GM12872 (cell line): ENCODE measurements around the gene POLR1D.

Experiments used
- TF ChIP-seq, protein P1 (sequence below): IDR thresholded peaks from 3 replicates; pipeline ENCODE4 v1.5.1; 2011; ENCODE audit warnings: low read depth, mild to moderate bottlenecking, low read length, moderate library complexity; ENCODE audit not compliant: insufficient read depth

Gene POLR1D

DNA sequence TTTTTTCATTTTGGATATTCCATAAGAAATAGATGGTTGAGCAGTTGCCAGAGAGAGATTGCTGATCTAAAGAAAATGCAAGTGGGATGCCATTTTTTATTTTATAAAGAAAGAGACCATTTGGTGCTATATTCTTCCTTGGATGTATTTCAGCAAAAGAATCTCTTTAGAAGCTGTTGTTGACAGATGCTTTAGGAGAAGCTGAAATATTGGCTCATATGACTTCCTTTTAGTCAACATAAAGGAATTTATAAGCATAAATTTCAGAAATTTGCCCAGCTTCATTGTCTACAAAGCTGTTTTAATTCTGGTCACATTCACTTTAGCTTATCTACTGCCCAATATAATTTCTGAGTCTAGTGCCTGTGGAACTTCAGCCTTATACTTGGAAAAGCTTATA, 36.9 kb downstream of the POLR1D start:
- TF ChIP-seq, protein P1, sequence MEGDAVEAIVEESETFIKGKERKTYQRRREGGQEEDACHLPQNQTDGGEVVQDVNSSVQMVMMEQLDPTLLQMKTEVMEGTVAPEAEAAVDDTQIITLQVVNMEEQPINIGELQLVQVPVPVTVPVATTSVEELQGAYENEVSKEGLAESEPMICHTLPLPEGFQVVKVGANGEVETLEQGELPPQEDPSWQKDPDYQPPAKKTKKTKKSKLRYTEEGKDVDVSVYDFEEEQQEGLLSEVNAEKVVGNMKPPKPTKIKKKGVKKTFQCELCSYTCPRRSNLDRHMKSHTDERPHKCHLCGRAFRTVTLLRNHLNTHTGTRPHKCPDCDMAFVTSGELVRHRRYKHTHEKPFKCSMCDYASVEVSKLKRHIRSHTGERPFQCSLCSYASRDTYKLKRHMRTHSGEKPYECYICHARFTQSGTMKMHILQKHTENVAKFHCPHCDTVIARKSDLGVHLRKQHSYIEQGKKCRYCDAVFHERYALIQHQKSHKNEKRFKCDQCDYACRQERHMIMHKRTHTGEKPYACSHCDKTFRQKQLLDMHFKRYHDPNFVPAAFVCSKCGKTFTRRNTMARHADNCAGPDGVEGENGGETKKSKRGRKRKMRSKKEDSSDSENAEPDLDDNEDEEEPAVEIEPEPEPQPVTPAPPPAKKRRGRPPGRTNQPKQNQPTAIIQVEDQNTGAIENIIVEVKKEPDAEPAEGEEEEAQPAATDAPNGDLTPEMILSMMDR: no peak

- TF ChIP-seq, protein P1: no peak
Observed at GRCh38 chr13:27659145-27659865, 37.6 kb downstream of the POLR1D start.

DNA sequence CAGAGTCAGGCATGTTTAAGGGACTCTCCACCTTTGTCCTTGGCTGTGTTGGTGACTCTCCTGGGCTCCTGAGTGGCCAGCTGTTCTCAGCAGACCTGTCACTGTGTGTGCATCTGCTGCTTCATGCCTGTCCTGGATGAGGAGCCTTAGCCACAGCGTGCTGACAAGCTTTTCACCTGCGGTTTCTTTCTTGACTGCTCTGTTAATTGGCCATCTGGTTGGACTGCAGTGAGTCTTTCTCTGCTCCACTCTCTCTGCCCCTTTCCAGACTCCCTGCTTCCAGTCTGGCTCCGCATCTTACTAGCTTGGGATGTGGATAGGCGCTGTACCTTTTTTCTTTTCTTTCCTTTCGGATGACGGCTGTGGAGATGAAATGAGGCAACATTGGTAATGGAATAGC, 38.8 kb downstream of the POLR1D start:
- TF ChIP-seq, protein P1: no peak

- TF ChIP-seq, protein P1: no peak
Observed at GRCh38 chr13:27661017-27661416, 39.3 kb downstream of the POLR1D start.

DNA sequence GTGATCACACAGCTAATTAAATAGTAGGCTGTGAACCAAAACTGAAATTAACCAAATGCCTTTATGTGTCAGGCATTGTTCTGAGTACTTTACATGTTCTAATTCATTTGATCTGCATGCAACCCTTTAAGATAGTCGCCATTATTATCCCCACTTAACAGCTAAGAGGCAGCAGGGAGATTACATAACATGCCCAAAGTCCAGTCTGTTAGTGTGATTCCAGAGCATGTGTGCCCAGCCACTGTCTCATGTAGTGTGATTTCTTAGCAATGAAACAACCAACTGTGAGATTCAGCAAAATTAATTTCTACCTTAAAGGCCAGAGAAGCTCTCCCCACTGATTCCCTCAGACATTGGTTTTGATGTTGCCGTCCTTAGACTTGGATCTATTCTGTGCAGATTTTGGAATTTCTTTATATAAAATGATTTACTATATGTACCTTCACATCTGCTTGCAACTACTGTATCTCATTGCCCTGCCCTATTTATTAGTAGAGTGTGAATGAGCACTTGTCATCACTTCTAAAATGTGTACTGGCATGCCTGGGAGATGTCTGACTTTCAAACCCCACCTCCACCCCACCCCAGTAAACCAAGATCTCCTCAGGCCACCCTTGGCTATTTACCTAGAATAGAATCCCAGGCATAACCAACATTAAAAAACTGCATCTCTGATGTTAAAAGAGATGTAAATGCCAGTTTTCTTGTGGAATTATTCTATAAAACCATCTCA, 41.2 kb downstream of the POLR1D start:
- TF ChIP-seq, protein P1: no peak

- TF ChIP-seq, protein P1: no peak
Observed at GRCh38 chr13:27663947-27664346, 42.3 kb downstream of the POLR1D start.

DNA sequence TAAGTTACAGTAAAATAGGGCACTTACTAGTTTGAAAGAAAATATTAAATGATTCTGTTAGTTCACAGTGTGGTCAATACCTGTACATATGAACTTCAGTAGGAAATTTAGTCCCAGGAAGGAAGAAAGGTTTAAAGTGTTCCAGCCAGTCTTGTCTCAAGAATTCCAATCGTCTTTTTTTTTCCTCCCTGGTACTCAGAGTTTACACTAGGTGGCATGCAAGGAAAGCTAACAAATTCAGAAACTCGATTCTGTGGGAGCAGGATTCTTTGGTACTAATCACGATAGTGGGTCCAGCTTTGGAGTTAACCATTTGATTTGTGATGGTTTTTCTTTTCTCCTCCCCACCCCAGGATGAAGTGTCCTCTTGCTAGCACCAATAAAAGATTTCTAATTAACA, 43.6 kb downstream of the POLR1D start:
- TF ChIP-seq, protein P1: no peak
